GM12891 (cell line): ENCODE measurements around the gene DCBLD2.

Experiments used
- PAX5 ChIP-seq: IDR thresholded peaks from 2 replicates; pipeline ENCODE4 v1.6.1; 2011; ENCODE audit warnings: low read length, moderate library complexity, mild to moderate bottlenecking; ENCODE audit not compliant: insufficient read depth, severe bottlenecking
- POLR2A ChIP-seq: IDR thresholded peaks from 2 replicates; pipeline ENCODE4 v1.6.1; 2011; ENCODE audit warnings: low read depth, low read length, control low read depth
- POLR2AphosphoS5 ChIP-seq: IDR thresholded peaks from 2 replicates; pipeline ENCODE4 v1.6.1; 2011; ENCODE audit warnings: low read depth, low read length, control low read depth
- POU2F2 ChIP-seq: IDR thresholded peaks from 2 replicates; pipeline ENCODE4 v1.6.1; 2011; ENCODE audit warnings: low read depth, mild to moderate bottlenecking, control low read depth, low read length, moderate library complexity
- SPI1 ChIP-seq: IDR thresholded peaks from 2 replicates; pipeline ENCODE4 v1.6.1; 2011; ENCODE audit warnings: low read depth, low read length, control low read depth
- TAF1 ChIP-seq: IDR thresholded peaks from 2 replicates; pipeline ENCODE4 v1.6.1; 2011; ENCODE audit warnings: low read depth, low read length, control low read depth

DNA sequence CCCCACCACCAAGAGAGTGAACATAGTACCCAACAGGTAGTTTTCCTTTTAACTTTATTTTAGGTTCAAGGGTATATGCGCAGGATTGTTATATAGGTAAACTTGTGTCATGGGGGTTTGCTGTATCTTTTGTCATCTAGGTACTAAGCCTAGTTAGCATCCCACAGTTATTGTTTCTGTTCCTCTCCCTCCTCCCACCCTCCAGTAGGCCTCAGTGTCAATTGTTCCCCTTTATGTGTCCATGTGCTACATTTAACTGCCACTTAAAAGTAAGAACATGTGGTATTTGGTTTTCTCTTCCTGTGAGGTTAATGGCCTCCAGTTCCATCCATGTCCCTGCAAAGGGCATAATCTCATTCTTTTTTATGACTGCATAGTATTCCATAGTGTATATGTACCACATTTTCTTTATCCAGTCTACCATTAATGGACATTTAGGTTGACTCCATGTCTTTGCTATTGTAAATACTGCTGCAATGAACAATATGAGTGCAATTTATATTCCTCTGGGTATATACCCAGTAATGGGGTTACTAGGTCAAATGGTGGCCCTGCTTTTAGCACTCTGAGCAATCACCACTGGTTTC lies 72.2 kb downstream of the DCBLD2 start:
- TF ChIP-seq POLR2AphosphoS5 (no peak), POLR2A (no peak), SPI1 (no peak), TAF1 (no peak), POU2F2 (no peak), PAX5 (no peak)
